NCI-H1930 (cell line): ENCODE data around the gene TEX29.

Experiments used
- DNase-seq, 2 experiments: peaks; one replicate each; lab custom pipeline; 2025; lab: John Stamatoyannopoulos, UW

TEX29 gene

GRCh38 chr13:111343186-111343805 is 22.9 kb downstream of the TEX29 start:
- DNase-seq, result no peak

DNA sequence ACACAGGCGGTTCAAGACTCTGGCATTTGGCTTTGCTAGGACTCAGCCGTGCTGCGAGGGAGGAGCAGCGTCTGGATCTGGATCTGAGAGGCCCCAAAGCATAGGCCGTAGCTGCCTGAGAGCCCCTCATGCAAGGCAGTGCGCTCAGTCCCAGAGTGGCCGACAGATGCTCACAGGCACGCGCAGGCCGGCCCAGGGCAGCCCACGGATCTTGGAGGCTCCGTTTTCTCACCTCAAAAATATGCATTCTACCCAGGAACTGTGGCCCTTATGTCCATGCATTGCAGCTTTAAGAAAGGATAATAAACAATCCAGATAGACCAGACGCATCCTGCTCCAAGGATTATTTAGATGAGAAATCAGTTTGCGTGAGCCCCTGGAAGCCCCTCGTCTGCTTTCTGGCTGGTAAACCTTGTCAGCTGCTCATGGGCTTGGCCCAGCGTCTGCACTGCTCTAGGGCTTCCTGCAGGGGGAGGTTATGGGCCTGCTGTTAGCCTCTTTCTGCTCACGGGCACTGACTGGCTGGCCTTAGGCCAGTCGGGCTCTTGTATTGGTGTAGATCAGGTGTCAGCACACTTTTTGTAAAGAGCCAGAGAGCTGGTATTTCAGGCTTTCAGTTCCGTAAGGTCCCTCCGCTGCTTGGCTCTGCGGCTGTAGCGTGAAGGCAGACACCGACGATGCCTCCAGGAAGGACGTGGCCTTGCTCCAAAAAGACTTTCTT is 24.2 kb downstream of the TEX29 start:
- DNase-seq, result no peak

DNA sequence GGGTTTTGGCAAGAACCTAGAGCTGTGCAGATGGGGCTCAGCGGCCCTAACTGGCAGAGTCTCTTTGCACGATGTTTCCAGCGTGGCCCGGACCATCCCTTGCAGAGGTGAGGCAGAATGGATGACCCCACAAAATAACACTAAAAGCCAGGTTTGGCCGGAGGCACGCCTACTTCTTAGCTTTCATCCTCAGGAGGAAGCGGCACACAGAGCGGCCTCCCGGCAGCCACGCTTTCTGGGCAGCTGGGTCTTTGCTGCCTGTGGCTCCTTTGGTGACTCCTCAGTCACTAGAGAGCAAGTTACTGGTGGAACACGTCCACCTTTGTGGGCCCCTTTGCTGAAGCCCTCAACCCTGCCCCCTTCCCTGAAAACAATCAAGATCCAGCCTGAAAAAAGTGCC is 25.2 kb downstream of the TEX29 start:
- DNase-seq, result no peak

DNA sequence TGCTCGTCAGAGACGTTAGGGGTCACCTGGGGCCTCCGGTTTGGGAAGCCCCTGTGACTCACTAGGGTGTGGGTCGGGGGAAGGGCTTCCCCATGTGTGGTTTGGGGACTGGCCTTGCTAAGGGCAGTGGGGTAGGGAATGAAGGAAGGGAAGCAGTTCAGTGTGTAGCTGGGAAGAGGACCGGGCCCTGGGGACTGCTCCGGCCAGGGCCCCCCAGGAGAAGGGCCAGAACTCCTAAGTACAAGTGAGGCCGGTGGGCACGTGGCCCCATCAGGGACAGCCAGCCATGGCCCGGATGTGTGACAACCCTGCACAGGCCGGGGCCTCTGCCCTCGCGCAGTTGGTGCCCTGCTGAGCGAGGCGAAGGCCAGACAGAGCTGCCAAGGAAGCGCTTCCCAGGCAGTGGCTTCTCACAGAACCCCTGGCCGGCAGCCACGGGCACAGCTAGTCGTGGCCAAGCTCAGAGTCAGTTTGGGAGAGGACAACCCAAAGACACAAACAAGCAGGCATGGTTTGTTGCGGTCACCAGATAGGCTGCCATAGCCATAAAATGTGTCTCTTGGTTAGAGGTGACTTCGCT is 25.7 kb downstream of the TEX29 start:
- no peak for DNase-seq

DNA sequence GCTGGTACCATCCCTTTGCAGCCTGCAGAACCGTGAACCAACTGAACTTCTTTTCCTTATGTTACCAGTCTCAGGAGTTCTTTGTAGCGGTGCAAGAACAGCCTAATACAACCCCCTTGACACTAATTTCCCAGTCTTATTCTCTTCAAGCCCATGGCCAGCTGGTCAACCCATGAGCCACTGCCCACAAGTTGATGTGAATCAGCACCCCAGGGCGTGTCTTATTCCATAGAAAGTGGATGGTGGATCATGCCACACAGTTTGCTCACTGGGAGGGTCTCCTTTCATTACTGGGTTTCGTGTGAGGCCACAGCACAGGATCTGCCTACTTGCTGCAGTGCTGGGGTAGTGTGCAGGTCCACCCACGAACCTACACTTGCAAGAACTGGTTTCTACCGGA is 27.0 kb downstream of the TEX29 start:
- DNase-seq, result no peak

- no peak for DNase-seq
Measured at GRCh38 chr13:111353508-111353907, 33.1 kb downstream of the TEX29 start.

DNA sequence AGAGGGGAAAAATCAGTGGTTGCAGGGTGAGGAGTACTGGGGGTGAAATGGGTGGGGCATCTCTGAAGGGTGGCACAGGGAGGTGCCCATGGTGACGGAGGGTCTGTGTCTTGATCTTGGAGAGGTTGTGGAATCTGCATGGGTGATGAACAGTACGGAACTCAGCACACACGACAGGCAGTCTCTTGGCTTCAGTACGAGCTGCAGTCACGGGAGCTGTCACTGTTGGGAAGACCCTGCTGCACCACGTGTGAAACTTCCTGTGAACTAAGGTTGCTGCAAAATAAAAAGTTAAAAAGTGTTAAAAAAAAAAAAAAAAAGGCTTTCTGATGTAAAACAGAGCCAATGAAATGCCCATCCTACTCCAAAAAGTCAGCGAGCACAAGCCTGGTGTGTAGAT is 34.3 kb downstream of the TEX29 start:
- DNase-seq, result no peak

DNA sequence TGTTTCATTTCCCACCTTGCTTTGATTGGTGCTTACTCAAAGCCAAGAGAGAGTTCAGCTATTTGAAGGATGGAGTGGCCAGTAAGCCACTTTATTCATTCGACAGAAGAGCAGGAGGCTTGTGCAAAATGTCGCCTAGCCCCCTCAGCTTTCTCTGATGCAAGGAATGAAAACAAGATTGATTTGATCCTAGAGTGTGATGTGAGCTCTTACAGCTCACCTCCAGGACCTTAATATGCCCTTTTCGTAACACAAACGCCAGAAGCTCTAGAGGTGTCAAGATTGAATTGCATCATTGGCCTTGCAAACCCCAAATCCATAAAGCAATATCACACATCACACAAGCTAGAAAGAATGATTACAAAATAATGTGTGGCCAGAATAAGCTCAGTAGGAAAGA is 36.4 kb downstream of the TEX29 start:
- DNase-seq, result no peak

DNA sequence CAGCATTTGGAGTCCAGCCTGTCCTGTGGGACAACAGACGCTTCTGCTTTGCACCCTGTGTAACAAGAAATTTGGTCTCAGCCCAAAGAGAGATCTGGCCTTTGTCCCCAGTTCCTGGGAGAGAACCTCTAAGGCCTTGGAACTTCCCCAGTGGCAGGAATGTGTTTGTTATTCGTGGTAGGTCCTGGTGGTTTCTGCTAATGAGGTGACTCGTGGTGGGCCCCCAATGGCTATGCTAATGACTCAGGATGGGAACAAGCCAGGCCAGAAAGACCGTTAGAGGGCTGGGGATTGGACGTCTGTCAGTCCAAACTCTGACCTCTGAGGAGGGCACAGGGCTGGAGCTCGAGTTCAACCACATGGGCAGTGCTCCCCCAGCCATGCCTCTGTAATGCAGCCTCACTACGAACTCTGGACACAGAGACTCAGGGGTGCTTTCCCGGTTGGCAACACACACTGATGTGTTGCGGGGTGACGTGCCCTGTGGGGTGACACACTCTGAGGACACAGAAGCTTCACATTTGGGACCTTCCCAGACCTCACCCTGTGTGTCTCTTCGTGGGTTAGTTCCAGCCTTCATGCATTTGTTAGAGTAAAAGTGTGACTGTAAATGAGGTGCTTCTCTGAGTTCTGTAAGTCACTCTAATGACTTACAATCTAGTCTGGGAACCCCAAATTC is 38.9 kb downstream of the TEX29 start:
- no peak for DNase-seq

GRCh38 chr13:111359930-111360329 is 39.5 kb downstream of the TEX29 start:
- DNase-seq, result no peak

GRCh38 chr13:111360452-111360851 is 40.0 kb downstream of the TEX29 start:
- no peak for DNase-seq

DNA sequence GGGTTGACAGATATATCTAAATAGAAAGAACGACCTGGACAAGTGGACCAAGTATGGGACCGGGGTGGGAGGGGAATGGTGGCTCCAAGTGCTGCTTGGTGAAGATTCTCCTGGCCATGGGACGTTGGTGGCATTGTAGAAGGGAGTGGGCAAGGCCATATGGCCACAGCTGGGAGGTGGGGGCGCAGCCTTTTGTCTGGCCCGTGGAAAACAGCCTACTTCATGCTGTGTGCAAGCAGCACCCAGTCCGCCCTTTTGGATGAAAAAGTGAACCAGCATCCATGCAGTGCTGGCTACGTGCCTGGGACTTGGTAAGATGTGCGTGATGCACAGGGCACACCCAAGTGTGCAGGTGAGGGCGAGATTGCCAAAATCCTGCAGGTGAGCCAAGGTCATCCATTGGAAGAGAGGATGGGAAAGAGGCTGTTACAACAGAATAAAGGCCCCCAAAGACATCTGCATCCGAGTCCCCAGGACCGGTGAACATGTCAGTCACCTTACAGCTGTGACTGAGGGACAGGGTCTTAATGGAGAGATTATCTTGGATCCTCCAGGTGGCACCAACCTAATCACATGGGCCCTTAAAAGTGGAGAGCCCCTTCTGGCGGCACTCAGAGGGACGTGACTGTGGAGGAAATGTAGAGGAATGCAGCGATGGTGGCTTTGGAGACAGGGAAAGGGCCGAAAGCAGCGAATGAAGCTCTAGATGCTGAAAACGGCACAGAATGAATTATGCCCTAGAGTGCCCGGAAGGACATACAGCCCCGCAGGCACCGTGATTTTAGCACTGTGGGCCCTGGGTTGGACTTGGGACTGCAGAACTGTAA is 40.8 kb downstream of the TEX29 start:
- DNase-seq, result no peak

GRCh38 chr13:111361873-111362648 is 41.6 kb downstream of the TEX29 start:
- DNase-seq, result no peak

DNA sequence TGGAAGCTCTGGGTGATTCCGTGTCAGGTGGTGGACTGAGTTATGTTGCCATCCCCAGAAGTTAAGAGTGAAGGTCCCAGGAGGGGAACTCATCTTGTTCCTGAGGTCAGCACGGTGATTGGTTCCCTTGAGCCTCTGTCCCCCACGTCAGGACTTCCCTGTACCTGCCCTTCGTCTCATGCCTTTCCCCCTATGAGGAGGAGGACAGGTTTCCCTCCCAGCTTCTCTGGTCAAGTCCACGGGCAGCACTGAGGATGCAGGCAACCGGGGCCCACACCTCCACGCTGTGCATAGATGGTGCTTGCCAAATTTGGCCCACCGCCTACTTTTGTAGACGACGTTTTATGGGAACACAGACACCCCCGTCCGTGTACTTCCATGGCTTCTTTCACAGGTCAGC is 42.7 kb downstream of the TEX29 start:
- no peak for DNase-seq

DNA sequence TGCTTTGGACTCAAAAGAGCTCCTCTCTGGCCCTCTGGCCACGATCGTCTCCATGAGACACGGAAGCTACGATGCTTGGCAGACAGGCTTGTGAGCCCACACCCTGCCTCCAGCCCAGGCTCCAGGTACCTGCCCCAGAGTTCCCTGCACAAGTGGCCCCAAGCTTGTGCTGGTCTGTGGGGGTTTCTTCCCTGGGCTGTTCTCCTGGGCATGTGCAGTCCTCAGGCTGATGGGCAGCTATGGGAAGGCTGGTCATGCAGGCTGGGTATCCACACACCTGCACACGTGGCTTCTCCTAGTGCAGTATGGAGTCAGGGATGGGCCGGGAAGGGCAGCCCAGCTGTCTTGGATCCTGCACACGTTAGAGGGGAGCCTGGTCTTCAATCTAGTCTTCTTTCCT is 43.1 kb downstream of the TEX29 start:
- DNase-seq, result no peak

GRCh38 chr13:111365149-111366005 is 44.9 kb downstream of the TEX29 start:
- no peak for DNase-seq

GRCh38 chr13:111367340-111367739 is 46.9 kb downstream of the TEX29 start:
- no peak for DNase-seq

DNA sequence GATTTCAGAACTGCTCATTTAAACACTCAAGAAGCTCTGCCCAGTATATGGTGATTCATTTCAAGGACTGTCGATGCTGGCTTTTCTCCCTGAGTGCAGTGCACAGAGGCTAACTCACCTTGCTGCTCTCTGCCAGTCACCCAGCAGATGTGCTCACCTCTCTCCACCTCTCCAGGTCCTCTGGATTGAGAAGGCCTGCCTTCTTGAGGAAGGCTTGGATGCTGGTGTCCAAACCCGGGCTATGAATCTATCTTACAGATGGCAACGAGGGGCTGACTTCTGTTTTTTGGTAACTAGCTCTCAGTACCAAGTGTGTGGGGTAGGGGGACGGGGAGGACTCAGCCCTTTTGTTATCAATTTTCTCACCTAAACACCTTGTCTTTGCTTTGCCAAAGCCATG is 47.6 kb downstream of the TEX29 start:
- DNase-seq, result no peak

DNA sequence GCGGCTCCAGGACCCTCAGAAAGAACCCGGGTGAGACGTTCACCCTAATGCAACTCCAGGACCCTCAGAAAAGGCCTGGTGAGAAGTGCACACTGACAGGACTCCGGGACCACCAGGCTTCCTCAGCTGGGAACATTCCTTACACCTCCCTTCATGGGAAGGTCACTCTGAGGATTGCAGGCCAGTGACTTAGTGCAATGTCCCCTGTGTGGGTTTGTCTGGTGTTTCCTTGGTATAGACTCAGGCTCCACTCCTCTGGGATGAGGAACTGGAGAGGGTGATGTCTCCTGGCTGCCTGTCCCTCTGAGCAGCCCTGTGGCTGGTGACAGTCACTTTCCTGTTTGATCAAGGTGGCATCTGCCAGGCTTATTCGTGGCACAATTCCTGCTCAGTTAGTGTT is 49.7 kb downstream of the TEX29 start:
- no peak for DNase-seq
